K562 (cell line): ENCODE results near the gene BEX3. TPM values are rescaled to one million over a fixed set of nuclear protein-coding genes. Genes with fewer than 3 reads are reported as not detected.

Source experiments
- ATF7 ChIP-seq: fragments of 450-650 bp; IDR thresholded peaks from 2 replicates; pipeline ENCODE4 v1.7.1; 2014; ENCODE audit warnings: mild to moderate bottlenecking, moderate library complexity
- DPF2 ChIP-seq: fragments of 450-650 bp; IDR thresholded peaks from 2 replicates; pipeline ENCODE4 v1.6.1; 2016
- EHMT2 ChIP-seq: fragments of 450-650 bp; IDR thresholded peaks from 2 replicates; pipeline ENCODE4 v1.6.1; 2018; ENCODE audit warnings: antibody characterized with exemption
- HDAC8 ChIP-seq: fragments of 450-650 bp; IDR thresholded peaks from 2 replicates; pipeline ENCODE4 v1.6.1; 2016; ENCODE audit warnings: mild to moderate bottlenecking, missing genetic modification characterization, moderate library complexity, missing compliant biosample characterization
- KDM2B ChIP-seq: fragments of 250-450 bp; sonication (Bioruptor Pico); IDR thresholded peaks from 2 replicates; pipeline ENCODE4 v1.8.0; 2021; ENCODE audit warnings: mild to moderate bottlenecking, moderate library complexity
- MCM7 ChIP-seq, 2 experiments: fragments of 450-650 bp; IDR thresholded peaks; 2 replicates each; pipeline ENCODE4 v1.6.1; 2016 to 2018
- PRDM10 ChIP-seq: fragments of 450-650 bp; IDR thresholded peaks from 2 replicates; pipeline ENCODE4 v1.6.1; 2018; ENCODE audit not compliant: partially characterized antibody
- TAL1 ChIP-seq: fragments of 450-650 bp; IDR thresholded peaks from 2 replicates; pipeline ENCODE4 v1.6.1; 2016; ENCODE audit warnings: mild to moderate bottlenecking
- TCF3 ChIP-seq: sonication (generic); formaldehyde crosslinking; IDR thresholded peaks from 2 replicates; pipeline ENCODE4 v1.4.0; 2020; ENCODE audit warnings: mild to moderate bottlenecking, missing genetic modification reagents
- TEAD4 ChIP-seq, 2 experiments: sonication (generic) in 1 of 2; formaldehyde crosslinking in 1 of 2; IDR thresholded peaks; 2 replicates each; pipeline versions ENCODE4 v1.6.1 to v1.8.0; 2012 to 2022; ENCODE audit warnings: borderline replicate concordance in 1 of 2, inconsistent platforms in 1 of 2, low read length in 1 of 2, mild to moderate bottlenecking in 1 of 2, missing genetic modification reagents in 1 of 2
- UBTF ChIP-seq, 2 experiments: IDR thresholded peaks; 2 replicates each; pipeline ENCODE4 v1.6.1; 2012; ENCODE audit warnings: improper control_type of control experiment in 2 of 2, low read depth in 2 of 2, low read length in 2 of 2, borderline replicate concordance in 1 of 2
- polyA plus RNA-seq, 8 experiments: library from polyadenylated mRNA; depleted of rRNA in 4 of 8; stranded (reverse) in 5 of 8; unstranded in 3 of 8; fragments of >200 nt; fragmentation: Nextera tagmentation in 2 of 8; fragmentation: Illumina TruSeq in 1 of 8; extraction: Ambion mirVana in 2 of 8; extraction: Trizol in 1 of 8; gene quantifications; 2 replicates each; pipeline versions ENCODE4 v1.2.1 to v1.2.3, GENCODE V29; 2011 to 2014; ENCODE audit warnings: inconsistent platforms in 1 of 8, missing spikeins in 1 of 8
- total RNA-seq, 7 experiments: library from RNA; depleted of rRNA in 6 of 7; stranded (reverse); fragments of >200 nt in 6 of 7; fragmentation: Illumina TruSeq in 2 of 7; extraction: Trizol in 2 of 7; gene quantifications; 2 replicates each; pipeline versions ENCODE4 v1.2.1 to v1.2.3, GENCODE V29; 2011 to 2021; ENCODE audit warnings: low replicate concordance in 1 of 7

Gene BEX3
- total and polyA plus RNA-seq, 9 of the 15 experiments (the other 6 are each of a cell fraction or from before 2014, with no cell fraction given) = 0.21 to 0.47 TPM; not detected in 7

GRCh38 chrX:103360092-103360491, 16.2 kb upstream of the BEX3 start (continued):
- TF ChIP-seq TCF3 (CRISPR knock-in tag) (peak; percentile 60), KDM2B (CRISPR knock-in tag) (no peak), UBTF (IDR thresholded peaks at IDR 0.05; ENCODE audit: borderline replicate concordance in 1 of 2, low read depth in 2 of 2, low read length in 2 of 2) (no peak), TEAD4 (IDR thresholded peaks at IDR 0.05; ENCODE audit: low read length) (peak; percentile 68), TEAD4 (CRISPR knock-in tag; IDR thresholded peaks at IDR 0.05; ENCODE audit: borderline replicate concordance) (no peak), MCM7 (IDR thresholded peaks at IDR 0.05) (no peak), PRDM10 (peak; percentile 96), DPF2 (peak; percentile 70), ATF7 (peak; percentile 46; the same call in 1 of the 2 replicates), TAL1 (peak; percentile 44), HDAC8 (tag) (no peak), EHMT2 (peak; percentile 83)
- TF ChIP-seq, all 486 proteins: peak for 23
